GM12892 (cell line): ENCODE measurements around the gene NDUFAF2.

Experiments used
- POLR2A ChIP-seq: IDR thresholded peaks from 2 replicates; pipeline ENCODE4 v1.6.1; 2011; ENCODE audit warnings: low read depth, low read length, control low read depth
- POLR2AphosphoS5 ChIP-seq: IDR thresholded peaks from 2 replicates; pipeline ENCODE4 v1.6.1; 2011; ENCODE audit warnings: low read depth, low read length, control low read depth

DNA sequence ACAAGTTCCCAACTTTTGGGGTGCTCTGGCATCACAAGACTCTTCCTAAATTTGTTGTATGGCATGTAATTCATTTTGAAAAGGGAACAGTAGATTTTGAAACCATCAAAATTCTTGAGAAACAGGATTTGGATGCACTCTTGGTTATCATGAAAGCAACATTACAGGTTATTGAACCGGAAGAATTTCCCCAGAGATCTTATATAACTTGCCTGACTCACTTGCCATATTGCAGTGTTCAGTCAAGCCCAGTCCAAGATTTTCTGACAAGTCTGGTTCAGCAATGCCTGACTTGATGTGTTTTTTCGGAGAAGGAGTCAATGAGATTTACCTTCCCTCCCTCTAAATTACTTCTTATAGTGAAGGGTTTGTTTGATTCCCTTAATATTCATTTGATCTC, 185.3 kb downstream of the NDUFAF2 start:
- TF ChIP-seq POLR2A: no peak
- TF ChIP-seq POLR2AphosphoS5: no peak
